NCI-H1436 treated with DMSO at 0.1 percent for 48 hours (cell line): ENCODE results near the gene PTPRN.

Experiments
- DNase-seq: peaks from one replicate; lab custom pipeline; 2025; lab: John Stamatoyannopoulos, UW

Gene PTPRN

GRCh38 chr2:219308142-219309101 lies 779 bp downstream of the PTPRN start:
- no peak for DNase-seq

- DNase-seq = no peak
These were observed 3.2 kb downstream of the PTPRN start for GRCh38 chr2:219306047-219306446.

GRCh38 chr2:219304223-219304622 lies 5.0 kb downstream of the PTPRN start:
- no peak for DNase-seq

GRCh38 chr2:219302412-219302968 lies 6.7 kb downstream of the PTPRN start:
- DNase-seq = no peak

- no peak for DNase-seq
These were observed 9.2 kb downstream of the PTPRN start for GRCh38 chr2:219300022-219300421.

- DNase-seq = no peak
These were observed 9.8 kb downstream of the PTPRN start for GRCh38 chr2:219299372-219299760.

- DNase-seq = no peak
These were observed 10.3 kb downstream of the PTPRN start for GRCh38 chr2:219298759-219299371.

- no peak for DNase-seq
These were observed 11.3 kb downstream of the PTPRN start for GRCh38 chr2:219297766-219298456.

GRCh38 chr2:219296631-219297391 lies 12.4 kb downstream of the PTPRN start:
- DNase-seq = no peak

- DNase-seq = no peak
These were observed 13.1 kb downstream of the PTPRN start for GRCh38 chr2:219296142-219296541.

- no peak for DNase-seq
These were observed 14.5 kb downstream of the PTPRN start for GRCh38 chr2:219294356-219295351.

- DNase-seq = no peak
These were observed 15.4 kb downstream of the PTPRN start for GRCh38 chr2:219293736-219294231.

GRCh38 chr2:219292616-219293015 lies 16.6 kb downstream of the PTPRN start:
- no peak for DNase-seq

- DNase-seq = no peak
These were observed 17.2 kb downstream of the PTPRN start for GRCh38 chr2:219291910-219292490.

GRCh38 chr2:219291394-219291793 lies 17.8 kb downstream of the PTPRN start:
- no peak for DNase-seq

- no peak for DNase-seq
These were observed 18.6 kb downstream of the PTPRN start for GRCh38 chr2:219290381-219291171.

- DNase-seq = no peak
These were observed 19.5 kb downstream of the PTPRN start for GRCh38 chr2:219289537-219290361.

- no peak for DNase-seq
These were observed 20.0 kb downstream of the PTPRN start for GRCh38 chr2:219289195-219289536.
